Hypothalamus (tissue), 51 donors: ENCODE data around the gene HIBCH.

Experiments
- DNase-seq, 51 donors: peaks; one replicate each; lab custom pipeline; 2025; lab: John Stamatoyannopoulos, UW

Gene HIBCH

GRCh38 chr2:190199530-190199929, 120.1 kb downstream of the HIBCH start:
- DNase-seq: no peak

- DNase-seq: no peak
Observed at GRCh38 chr2:190199109-190199508, 120.5 kb downstream of the HIBCH start.

- DNase-seq: no peak
Observed at GRCh38 chr2:190197143-190197720, 122.4 kb downstream of the HIBCH start.

GRCh38 chr2:190190507-190191162, 129.0 kb downstream of the HIBCH start:
- DNase-seq: no peak

GRCh38 chr2:190188289-190188688, 131.3 kb downstream of the HIBCH start:
- DNase-seq: no peak

DNA sequence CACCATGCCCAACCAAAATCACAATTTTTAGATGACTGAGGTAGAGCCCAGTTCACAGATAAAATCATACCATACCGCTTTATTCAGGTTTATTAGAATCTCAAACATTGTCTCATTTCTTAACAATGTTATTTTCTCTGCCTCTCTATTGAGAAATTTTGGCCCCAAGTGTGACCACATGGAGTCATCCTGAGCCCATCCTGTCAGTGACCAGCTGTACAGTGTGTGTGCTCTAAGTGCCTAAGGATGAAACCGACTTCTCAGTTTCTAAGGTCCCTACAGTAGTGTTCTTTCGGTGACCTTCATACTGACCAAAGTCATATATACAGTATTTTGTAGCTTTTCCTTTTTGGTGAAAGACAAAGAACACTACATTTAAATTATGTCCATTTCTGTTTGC, 133.4 kb downstream of the HIBCH start:
- DNase-seq: no peak

- no peak for DNase-seq
Observed at GRCh38 chr2:190185380-190185779, 134.2 kb downstream of the HIBCH start.

DNA sequence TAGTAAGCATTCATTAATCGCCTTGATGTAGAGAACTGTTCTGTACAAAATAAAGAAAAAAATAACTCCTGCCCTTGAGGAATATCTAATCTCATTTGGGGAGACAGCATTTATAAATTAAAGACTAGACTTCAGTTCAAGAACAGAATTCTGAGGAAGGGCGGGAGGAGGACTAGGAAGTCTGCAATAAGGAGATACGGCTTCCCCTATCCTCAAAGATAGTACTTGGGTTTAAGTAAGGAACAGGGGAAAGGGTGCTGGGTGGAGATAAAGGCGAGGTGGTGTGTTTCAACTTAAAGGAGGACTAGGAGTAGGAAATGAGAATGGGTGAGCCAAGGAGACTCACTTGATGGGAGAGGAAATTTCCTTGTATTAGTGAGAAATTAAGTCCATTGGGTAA, 135.2 kb downstream of the HIBCH start:
- DNase-seq: peak in 1 of 51 donors; percentile 27

DNA sequence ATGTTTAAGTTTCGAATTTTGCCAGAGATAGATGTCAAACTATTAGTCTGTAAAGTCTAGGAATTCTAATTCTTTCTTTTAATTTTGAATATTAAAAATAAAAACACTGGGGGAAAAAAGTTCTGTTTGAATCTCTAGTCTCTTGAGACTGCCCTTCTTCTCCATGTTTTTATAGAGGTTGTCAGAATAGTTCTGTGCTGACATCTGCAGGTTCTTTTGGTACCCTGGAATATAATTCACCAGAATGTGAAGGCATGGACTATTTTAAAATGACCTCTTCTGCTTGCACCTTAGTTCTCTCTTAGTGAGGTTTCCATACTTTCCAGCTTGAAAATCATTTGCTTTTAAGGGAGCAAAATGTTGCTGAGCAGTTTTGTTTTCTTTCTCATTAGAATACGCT, 136.1 kb downstream of the HIBCH start:
- DNase-seq: peak in 2 of 51 donors; percentile 4 to 32

GRCh38 chr2:190182071-190182524, 137.5 kb downstream of the HIBCH start:
- DNase-seq: no peak

DNA sequence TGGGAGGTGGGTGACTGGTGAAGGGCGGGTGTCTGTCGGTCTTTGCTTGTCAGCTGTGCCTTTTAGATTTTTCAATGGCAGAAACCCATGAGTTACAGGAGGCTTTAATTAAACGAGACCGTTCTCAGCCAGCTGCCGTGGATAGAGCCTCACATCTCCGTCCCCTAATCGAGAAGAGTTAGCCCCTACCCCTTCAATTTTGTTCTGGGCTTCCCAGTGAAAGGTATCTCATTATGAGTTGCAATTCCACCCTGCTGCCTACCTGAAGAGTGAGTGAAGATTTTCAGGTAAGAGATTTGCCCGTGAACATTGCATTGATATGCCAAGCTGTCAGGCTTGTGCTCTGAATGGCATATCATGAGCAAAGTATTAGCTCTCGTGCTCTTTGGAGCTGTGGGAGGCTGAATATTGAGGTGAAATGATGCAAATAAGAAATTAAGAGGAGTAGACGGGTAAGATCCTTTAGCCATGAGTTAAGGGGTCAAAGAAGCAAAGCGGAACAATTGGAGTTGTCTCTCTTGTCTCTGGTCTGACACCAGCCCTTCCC, 138.4 kb downstream of the HIBCH start:
- DNase-seq: peak in 4 of 51 donors; percentile 56 to 83 (median 64)

GRCh38 chr2:190180313-190181122, 139.1 kb downstream of the HIBCH start:
- DNase-seq: peak in 49 of 51 donors; percentile 10 to 85 (median 57)

DNA sequence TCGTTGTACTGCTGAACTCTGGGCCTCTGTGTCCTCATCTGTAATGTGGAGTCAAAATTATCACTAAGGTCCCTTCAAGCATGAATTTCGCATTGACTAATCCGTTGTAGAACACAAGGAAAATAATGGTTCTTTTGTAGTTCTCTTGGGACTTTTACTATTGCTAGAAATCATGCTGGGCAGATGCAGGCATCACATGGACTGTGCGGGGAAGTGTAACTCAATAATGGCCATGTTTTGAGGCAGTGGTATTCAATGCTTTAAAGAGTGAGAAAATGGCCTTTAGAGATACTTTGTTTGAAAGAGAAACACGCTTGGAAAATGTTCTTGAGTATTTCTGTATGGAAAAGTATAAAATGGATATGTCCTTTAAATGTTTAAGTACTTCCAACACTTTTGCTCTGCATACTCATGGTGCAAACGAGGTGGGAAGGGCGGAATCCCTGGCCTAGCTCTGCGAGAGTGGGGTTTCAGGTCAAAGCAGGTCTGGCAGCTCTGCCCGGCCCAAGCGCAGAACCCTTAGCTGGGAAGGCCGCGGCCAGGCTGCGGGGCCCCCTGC, 139.8 kb downstream of the HIBCH start:
- peak in 22 of 51 donors; percentile 2 to 85 (median 32) for DNase-seq

DNA sequence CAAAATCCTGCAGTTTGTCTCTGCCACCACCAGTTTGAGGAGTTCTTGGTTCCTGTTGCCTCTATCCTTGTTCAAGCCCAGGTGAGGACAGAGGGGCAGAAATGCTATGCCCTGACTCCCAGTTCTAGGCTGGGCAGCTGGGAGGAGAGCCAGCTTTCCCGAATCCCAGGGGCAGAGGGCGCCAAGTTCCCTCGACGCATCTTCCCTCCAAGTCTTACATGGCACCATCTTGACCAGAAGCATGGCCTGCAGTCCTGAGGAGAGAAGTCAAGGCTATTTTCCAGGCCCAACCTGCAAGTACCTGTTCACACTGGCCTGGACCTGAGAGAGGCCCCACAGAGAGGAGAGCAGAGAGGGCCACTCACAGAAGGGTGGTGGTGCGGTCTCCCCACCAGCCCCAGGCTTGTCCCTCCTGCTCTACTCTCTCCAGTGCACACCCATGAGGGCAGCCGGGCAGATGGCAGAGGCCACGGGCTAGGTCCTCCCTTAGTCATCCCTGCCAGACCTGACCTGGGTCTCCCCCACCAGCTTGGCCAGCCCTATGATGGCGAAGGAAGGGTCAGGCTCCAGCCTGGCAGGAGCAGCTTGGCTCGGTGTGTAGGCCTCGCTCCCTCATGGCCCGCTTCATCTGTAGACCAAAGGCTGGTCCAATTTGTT, 141.4 kb downstream of the HIBCH start:
- DNase-seq: no peak

GRCh38 chr2:190177249-190178040, 142.2 kb downstream of the HIBCH start:
- no peak for DNase-seq

- DNase-seq: no peak
Observed at GRCh38 chr2:190173392-190173791, 146.2 kb downstream of the HIBCH start.

GRCh38 chr2:190170673-190171072, 149.0 kb downstream of the HIBCH start:
- no peak for DNase-seq

GRCh38 chr2:190169221-190170072, 150.2 kb downstream of the HIBCH start:
- no peak for DNase-seq

- no peak for DNase-seq
Observed at GRCh38 chr2:190167702-190168101, 151.9 kb downstream of the HIBCH start.
